Measurements from ENCODE around the gene STXBP2.

Gene STXBP2

GRCh38 chr19:7636691-7637373 is at the start of gene STXBP2:
Gene STXBP2, plus strand, starts transcription at chr19:7637110. Its CDS starts 40 bp downstream, at chr19:7637150.
- DNase-seq: no peak

GRCh38 chr19:7589822-7590221 is 47.1 kb upstream of the STXBP2 start:
- DNase-seq: no peak

- no peak for DNase-seq
These were observed 46.7 kb upstream of the STXBP2 start for GRCh38 chr19:7590256-7590655.

GRCh38 chr19:7595466-7596133 is 41.3 kb upstream of the STXBP2 start, which contains the start of gene CAMSAP3:
Gene CAMSAP3, plus strand, starts transcription at chr19:7595863. Its CDS starts 140 bp downstream, at chr19:7596003.
- DNase-seq: no peak

GRCh38 chr19:7596211-7596937 is 40.5 kb upstream of the STXBP2 start:
- DNase-seq: no peak

GRCh38 chr19:7597689-7598088 is 39.2 kb upstream of the STXBP2 start:
- no peak for DNase-seq

- no peak for DNase-seq
These were observed 38.7 kb upstream of the STXBP2 start for GRCh38 chr19:7598180-7598579.

GRCh38 chr19:7600721-7601120 is 36.2 kb upstream of the STXBP2 start:
- no peak for DNase-seq

GRCh38 chr19:7602240-7602934 is 34.5 kb upstream of the STXBP2 start:
- no peak for DNase-seq

GRCh38 chr19:7602935-7603497 is 33.9 kb upstream of the STXBP2 start:
- no peak for DNase-seq

- DNase-seq: no peak
These were observed 33.0 kb upstream of the STXBP2 start for GRCh38 chr19:7603919-7604318.

- DNase-seq: no peak
These were observed 31.3 kb upstream of the STXBP2 start for GRCh38 chr19:7605490-7606222.

- no peak for DNase-seq
These were observed 30.6 kb upstream of the STXBP2 start for GRCh38 chr19:7606289-7606688.

- no peak for DNase-seq
These were observed 29.6 kb upstream of the STXBP2 start for GRCh38 chr19:7607212-7607873.

- DNase-seq: no peak
These were observed 28.9 kb upstream of the STXBP2 start for GRCh38 chr19:7607874-7608560.

- DNase-seq: no peak
These were observed 26.2 kb upstream of the STXBP2 start for GRCh38 chr19:7610491-7611240.

GRCh38 chr19:7611541-7612279 is 25.2 kb upstream of the STXBP2 start:
- no peak for DNase-seq

- DNase-seq: no peak
These were observed 24.3 kb upstream of the STXBP2 start for GRCh38 chr19:7612282-7613274.
